Loucy (cell line): ENCODE measurements around the gene GLYATL1B.
"Not testable (repeated sequence)": the region's sequence is repeated elsewhere in the genome, so short reads cannot be mapped to it uniquely, and the experiment has no call there.

Experiments used
- EZH2phosphoT487 ChIP-seq: fragments of 200-600 bp; IDR thresholded peaks from 2 replicates; pipeline ENCODE4 v1.6.1; 2018; ENCODE audit warnings: antibody characterized with exemption, mild to moderate bottlenecking, moderate library complexity, borderline replicate concordance
- TF ChIP-seq, protein P1 (sequence below): fragments of 200-600 bp; sonication (generic); conservative IDR thresholded peaks from 2 replicates; pipeline ENCODE4 v1.5.1; 2014; ENCODE audit warnings: mild to moderate bottlenecking, antibody characterized with exemption, low read length

GRCh38 chr11:59052355-59052754 lies 33.8 kb upstream of the GLYATL1B start:
- TF ChIP-seq, protein P1, sequence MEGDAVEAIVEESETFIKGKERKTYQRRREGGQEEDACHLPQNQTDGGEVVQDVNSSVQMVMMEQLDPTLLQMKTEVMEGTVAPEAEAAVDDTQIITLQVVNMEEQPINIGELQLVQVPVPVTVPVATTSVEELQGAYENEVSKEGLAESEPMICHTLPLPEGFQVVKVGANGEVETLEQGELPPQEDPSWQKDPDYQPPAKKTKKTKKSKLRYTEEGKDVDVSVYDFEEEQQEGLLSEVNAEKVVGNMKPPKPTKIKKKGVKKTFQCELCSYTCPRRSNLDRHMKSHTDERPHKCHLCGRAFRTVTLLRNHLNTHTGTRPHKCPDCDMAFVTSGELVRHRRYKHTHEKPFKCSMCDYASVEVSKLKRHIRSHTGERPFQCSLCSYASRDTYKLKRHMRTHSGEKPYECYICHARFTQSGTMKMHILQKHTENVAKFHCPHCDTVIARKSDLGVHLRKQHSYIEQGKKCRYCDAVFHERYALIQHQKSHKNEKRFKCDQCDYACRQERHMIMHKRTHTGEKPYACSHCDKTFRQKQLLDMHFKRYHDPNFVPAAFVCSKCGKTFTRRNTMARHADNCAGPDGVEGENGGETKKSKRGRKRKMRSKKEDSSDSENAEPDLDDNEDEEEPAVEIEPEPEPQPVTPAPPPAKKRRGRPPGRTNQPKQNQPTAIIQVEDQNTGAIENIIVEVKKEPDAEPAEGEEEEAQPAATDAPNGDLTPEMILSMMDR, result not testable (repeated sequence)
- not testable (repeated sequence) for TF ChIP-seq EZH2phosphoT487
